GM23248 (cell line): ENCODE measurements around the gene UGDH.

Experiments used
- EZH2 ChIP-seq: fragments of 200-600 bp; sonication (generic); IDR thresholded peaks from 2 replicates; pipeline ENCODE4 v1.6.1; 2018; ENCODE audit warnings: antibody characterized with exemption, mild to moderate bottlenecking; ENCODE audit not compliant: insufficient read depth, poor library complexity, severe bottlenecking
- EZH2phosphoT487 ChIP-seq: fragments of 200-600 bp; sonication (generic); IDR thresholded peaks from 2 replicates; pipeline ENCODE4 v1.6.1; 2018; ENCODE audit warnings: antibody characterized with exemption, moderate library complexity, mild to moderate bottlenecking, low read depth; ENCODE audit not compliant: insufficient read depth

- TF ChIP-seq EZH2: no peak
- no peak for TF ChIP-seq EZH2phosphoT487
Measured at GRCh38 chr4:39466747-39467146, 60.5 kb downstream of the UGDH start.
